HepG2 (cell line): ENCODE data around the gene GIPC2. TPM values are rescaled to one million over a fixed set of nuclear protein-coding genes. Genes with fewer than 3 reads are reported as not detected.

Source experiments
- ATAC-seq: fragments of 200-7000 bp; cut with Tn5 transposase; 3 replicates; pipeline ENCODE4 v1.9.1; 2020; ENCODE audit warnings: mild to moderate bottlenecking, moderate library complexity
- BruUV-seq: library from RNA; stranded (reverse); fragments of 400-500 nt; replicated peaks from 2 replicates; lab custom pipeline; 2021; lab: Mats Ljungman, UMichigan
- CTCF ChIA-PET: fragments of 300-600 bp; formaldehyde crosslinking; extraction: SDS; loops from one replicate; lab custom pipeline; 2021; ENCODE audit warnings: low total read pairs, inconsistent platforms, low intra/inter-chr PET ratio; lab: Yijun Ruan, JAX
- POLR2A ChIA-PET: fragments of 350-600 bp; sonication (Branson Sonifier 250); formaldehyde crosslinking; loops from one replicate; lab custom pipeline; 2020; ENCODE audit warnings: antibody characterized with exemption, inconsistent platforms; lab: Yijun Ruan, JAX
- DNase-seq: peaks from one replicate; pipeline ENCODE4 v3.0.0-alpha.2; 2015; ENCODE audit warnings: low spot score
- FAIRE-seq: peaks from 3 replicates; lab custom pipeline; 2011; peaks lifted over from hg19 to GRCh38; lab: Jason Lieb, UNC
- H2AFZ ChIP-seq: one replicate; pipeline ENCODE4 v1.6.1; 2011; ENCODE audit warnings: low read length, inconsistent platforms
- H3K27ac ChIP-seq: fragments of 300-600 bp; 3 replicates; pipeline ENCODE4 v1.8.0; 2011; ENCODE audit warnings: mixed run types, mild to moderate bottlenecking, mixed read lengths, low read length, inconsistent platforms; ENCODE audit not compliant: insufficient read depth; ENCODE audit errors: extremely low read length
- H3K27me3 ChIP-seq, 2 experiments: fragments of 200-600 bp in 1 of 2; 2 replicates in 1 of 2; 3 replicates in 1 of 2; pipeline versions ENCODE4 v1.6.0 to v1.8.0; 2011; ENCODE audit warnings: low read length in 2 of 2, mild to moderate bottlenecking in 2 of 2, moderate library complexity in 2 of 2, inconsistent platforms in 1 of 2; ENCODE audit not compliant: insufficient read depth in 2 of 2, control insufficient read depth in 1 of 2
- H3K36me3 ChIP-seq, 2 experiments: fragments of 200-600 bp in 1 of 2; replicated peaks in 1 of 2; 2 replicates in 1 of 2; 3 replicates in 1 of 2; pipeline versions ENCODE4 v1.5.1 to v1.8.0; 2011; ENCODE audit warnings: low read length in 2 of 2, inconsistent platforms in 1 of 2; ENCODE audit not compliant: insufficient read depth in 2 of 2, control insufficient read depth in 1 of 2
- H3K4me1 ChIP-seq: 2 replicates; pipeline ENCODE4 v1.5.1; 2012; ENCODE audit warnings: low read length, inconsistent platforms; ENCODE audit not compliant: insufficient read depth
- H3K4me2 ChIP-seq: 2 replicates; pipeline ENCODE4 v1.6.0; 2011; ENCODE audit warnings: low read depth, low read length, inconsistent platforms
- H3K4me3 ChIP-seq, 3 experiments: fragments of 200-600 bp in 1 of 3; sonication (generic), shearing (Covaris generic) in 1 of 3; replicated peaks in 1 of 3; 2 replicates each; pipeline ENCODE4 v1.5.1; 2011 to 2016; ENCODE audit warnings: low read length in 3 of 3, inconsistent platforms in 2 of 3, low read depth in 2 of 3, mild to moderate bottlenecking in 2 of 3, control low read depth in 1 of 3, mixed read lengths in 1 of 3; ENCODE audit not compliant: insufficient read depth in 1 of 3
- H3K79me2 ChIP-seq: one replicate; pipeline ENCODE4 v1.6.1; 2011; ENCODE audit warnings: low read length, inconsistent platforms; ENCODE audit not compliant: insufficient read depth
- H3K9ac ChIP-seq: 2 replicates; pipeline ENCODE4 v1.6.0; 2011; ENCODE audit warnings: mild to moderate bottlenecking, low read depth, low read length, inconsistent platforms; ENCODE audit not compliant: insufficient read depth
- H3K9me3 ChIP-seq: 2 replicates; pipeline ENCODE4 v1.5.1; 2012; ENCODE audit warnings: mild to moderate bottlenecking, low read length
- H4K20me1 ChIP-seq: 2 replicates; pipeline ENCODE4 v1.6.0; 2011; ENCODE audit warnings: inconsistent platforms, mild to moderate bottlenecking, low read length, moderate library complexity; ENCODE audit not compliant: insufficient read depth
- DMAP1 ChIP-seq: IDR thresholded peaks from 2 replicates; pipeline ENCODE4 v1.6.1; 2016
- ELF4 ChIP-seq: sonication (generic); formaldehyde crosslinking; IDR thresholded peaks from 2 replicates; pipeline ENCODE4 v1.5.0; 2020; ENCODE audit warnings: missing genetic modification reagents, mild to moderate bottlenecking, moderate library complexity, borderline replicate concordance
- HDAC2 ChIP-seq: sonication (generic); formaldehyde crosslinking; IDR thresholded peaks from 2 replicates; pipeline ENCODE4 v1.4.0; 2020; ENCODE audit warnings: missing genetic modification reagents
- KLF11 ChIP-seq: IDR thresholded peaks from 2 replicates; pipeline ENCODE4 v1.6.1; 2016; ENCODE audit warnings: missing compliant biosample characterization
- NFE2L2 ChIP-seq: fragments of 150-350 bp; IDR thresholded peaks from 2 replicates; pipeline ENCODE4 v1.6.1; 2014; ENCODE audit warnings: low read length
- NFRKB ChIP-seq: fragments of 450-650 bp; IDR thresholded peaks from 2 replicates; pipeline ENCODE4 v1.6.1; 2017
- RXRB ChIP-seq: IDR thresholded peaks from 2 replicates; pipeline ENCODE4 v1.6.1; 2016; ENCODE audit warnings: borderline replicate concordance, missing genetic modification reagents, missing compliant biosample characterization
- SIX4 ChIP-seq: sonication (generic); formaldehyde crosslinking; IDR thresholded peaks from 2 replicates; pipeline ENCODE4 v1.4.0; 2020; ENCODE audit warnings: missing genetic modification reagents
- SRSF1 ChIP-seq: fragments of 200-400 bp; formaldehyde crosslinking; optimal IDR thresholded peaks from 2 replicates; pipeline ENCODE3; 2017; ENCODE audit warnings: mild to moderate bottlenecking, low read depth, low read length, moderate library complexity
- YEATS2 ChIP-seq: sonication (generic); formaldehyde crosslinking; IDR thresholded peaks from 2 replicates; pipeline ENCODE4 v1.4.0; 2020; ENCODE audit warnings: missing genetic modification reagents, borderline replicate concordance
- ZNF331 ChIP-seq: sonication (generic); formaldehyde crosslinking; IDR thresholded peaks from 2 replicates; pipeline ENCODE4 v1.4.0; 2020; ENCODE audit warnings: missing genetic modification reagents
- WGBS: methylation state at CpG from one replicate; pipeline ENCODE4 v1.1.6; 2017; ENCODE audit warnings: low lambda C conversion rate; 5-methylcytosine and 5-hydroxymethylcytosine counted together
- in situ Hi-C: cut with HindIII; loops from 2 replicates; pipeline ENCODE4 v1.10.0; 2017; ENCODE audit warnings: low pct_unique_long_range_greater_than_20kb; ENCODE audit not compliant: extremely low pct_ligation_motif_present
- intact Hi-C: fragments of 100-400 bp; cut with micrococcal nuclease; formaldehyde crosslinking; loops from one replicate; pipeline ENCODE4 v1.10.0; 2022; ENCODE audit not compliant: unreplicated experiment
- polyA plus RNA-seq, 8 experiments: library from polyadenylated mRNA; depleted of rRNA in 3 of 8; stranded (reverse) in 7 of 8; unstranded in 1 of 8; fragments of >200 nt; fragmentation: Illumina TruSeq in 4 of 8; extraction: Trizol in 4 of 8; gene quantifications; 2 replicates each; pipeline versions ENCODE4 v1.2.1 to v1.2.3, GENCODE V29; 2011 to 2016; ENCODE audit warnings: low read depth in 4 of 8, missing spikeins in 1 of 8, mixed read lengths in 1 of 8; ENCODE audit not compliant: insufficient read depth in 1 of 8
- total RNA-seq, 5 experiments: library from RNA; depleted of rRNA; stranded (reverse); fragments of >200 nt; fragmentation: Illumina TruSeq; extraction: Trizol; gene quantifications; 2 replicates each; pipeline ENCODE4 v1.2.3, GENCODE V29; 2016; ENCODE audit warnings: low read depth in 1 of 5

Gene GIPC2
- total and polyA plus RNA-seq, 2 of the 13 experiments (the other 11 are each of a cell fraction or from before 2014, with no cell fraction given), result 6.1 to 21.6 TPM

GRCh38 chr1:78146205-78146771 is 100.5 kb downstream of the GIPC2 start:
- Histone ChIP-seq H3K4me1 (peaks cover 18% of the 10 kb centered on the region), H3K9me3 (no peaks in the 10 kb centered on the region), H3K4me2 (no peak overlapping the region), H3K79me2 (no peaks in the 10 kb centered on the region), H4K20me1 (no peaks in the 10 kb centered on the region), H3K9ac (no peak overlapping the region), H3K27ac (no peak overlapping the region), H2AFZ (no peak overlapping the region), H3K36me3 (peaks cover 0 to 4% of the 10 kb centered on the region in 2 experiments; a peak in 1 of 5 replicates), H3K27me3 (no peaks in the 10 kb centered on the region), H3K4me3 (no peak overlapping the region)
- no peak for FAIRE-seq
- in situ Hi-C loops (loop anchor here (10.0 kb wide), 1 partner anchor 459 kb away; no protein-coding TSS in a partner anchor), intact Hi-C loops (loop anchor here (10.0 kb wide), 1 partner anchor 189 kb away; no protein-coding TSS in a partner anchor)
- ChIA-PET POLR2A (no interaction called here), CTCF (no interaction called here)
- ATAC-seq, result no peak
- WGBS, result 69% methylated on average over 2 of the region's 2 CpGs
- TF ChIP-seq ZNF331 (CRISPR knock-in tag) (no peak), DMAP1 (CRISPR knock-in tag) (no peak), ELF4 (no peak), KLF11 (no peak)
- DNase-seq, result no peak
- BruUV-seq, result no TSS peak

- no TSS peak for BruUV-seq
These were observed 101.3 kb downstream of the GIPC2 start for GRCh38 chr1:78147031-78147430.

More at GRCh38 chr1:78147031-78147430, 101.3 kb downstream of the GIPC2 start:
- POLR2A ChIA-PET, result no interaction called here
- Histone ChIP-seq H3K4me2 (no peak overlapping the region), H3K27ac (no peak overlapping the region), H4K20me1 (no peaks in the 10 kb centered on the region), H3K4me3 (no peak overlapping the region), H3K36me3 (peaks cover 0 to 4% of the 10 kb centered on the region in 2 experiments; a peak in 1 of 5 replicates)
- CTCF ChIA-PET, result no interaction called here
- DNase-seq, result no peak
- WGBS, result 98% methylated on average over 5 of the region's 5 CpGs
- intact Hi-C loops, result loop anchor here (10.0 kb wide), 1 partner anchor 188 kb away; no protein-coding TSS in a partner anchor
- ATAC-seq, result no peak
- no peak for TF ChIP-seq SIX4 (CRISPR knock-in tag)
- no peak for TF ChIP-seq SRSF1
- no peak for TF ChIP-seq NFE2L2
- no peak for TF ChIP-seq YEATS2 (CRISPR knock-in tag)
- no peak for TF ChIP-seq NFRKB
- TF ChIP-seq RXRB (CRISPR knock-in tag), result no peak
- no peak for TF ChIP-seq HDAC2 (CRISPR knock-in tag)
- TF ChIP-seq, all 625 proteins: peak for 0
- in situ Hi-C loops, result loop anchor here (10.0 kb wide), 1 partner anchor 458 kb away; no protein-coding TSS in a partner anchor
- Histone ChIP-seq H2AFZ (no peak overlapping the region), H3K79me2 (no peaks in the 10 kb centered on the region), H3K9ac (no peak overlapping the region), H3K9me3 (no peaks in the 10 kb centered on the region), H3K27me3 (no peaks in the 10 kb centered on the region), H3K4me1 (peaks cover 18% of the 10 kb centered on the region)
- FAIRE-seq, result no peak
